ENCODE results near the gene OST4.

Gene OST4

DNA sequence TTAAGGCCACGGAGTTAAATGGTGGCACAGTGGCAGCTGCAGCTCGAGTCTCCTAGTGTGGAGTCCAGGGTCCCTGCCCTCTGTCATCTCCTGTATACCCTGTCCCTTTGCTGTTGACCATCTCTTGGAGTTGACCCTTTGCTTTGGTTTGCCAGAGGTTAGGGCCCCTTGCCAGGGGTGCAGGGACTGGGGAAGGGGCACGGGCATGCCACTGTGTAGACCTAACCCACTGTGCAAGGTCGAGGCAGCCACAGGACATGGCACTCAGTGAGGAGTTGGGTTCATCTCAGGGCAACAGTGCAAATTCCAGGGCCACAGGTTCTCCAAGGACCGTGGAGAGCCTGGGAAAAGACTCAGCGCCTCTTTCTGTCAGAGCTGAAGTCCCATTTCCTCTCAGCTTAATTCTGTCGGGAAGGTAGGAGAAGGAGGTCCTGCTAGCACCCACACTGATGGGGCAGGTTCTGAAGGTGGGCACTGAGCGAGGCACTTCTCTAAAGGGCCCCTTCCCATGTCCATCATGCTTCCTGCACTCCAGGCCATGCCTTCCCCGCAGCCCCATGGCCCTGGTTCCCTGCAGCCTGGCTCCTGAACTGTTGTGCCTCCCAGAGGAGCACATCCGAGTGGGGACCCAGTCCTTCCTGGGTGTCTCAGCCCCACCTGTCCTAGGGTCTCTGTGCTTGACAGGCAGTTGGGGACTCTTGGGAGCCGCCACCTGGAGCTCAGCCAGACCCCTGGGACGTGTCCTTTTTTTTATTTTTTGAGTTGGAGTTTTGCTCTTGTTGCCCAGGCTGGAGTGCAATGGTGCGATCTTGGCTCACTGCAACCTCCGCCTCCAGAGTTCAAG is 17.9 kb upstream of the OST4 start:
- no peak overlapping the region for H3K27ac ChIP-seq
- TF ChIP-seq ZFX (IDR thresholded peaks at IDR 0.05) = no peak
- TF ChIP-seq, protein P1, sequence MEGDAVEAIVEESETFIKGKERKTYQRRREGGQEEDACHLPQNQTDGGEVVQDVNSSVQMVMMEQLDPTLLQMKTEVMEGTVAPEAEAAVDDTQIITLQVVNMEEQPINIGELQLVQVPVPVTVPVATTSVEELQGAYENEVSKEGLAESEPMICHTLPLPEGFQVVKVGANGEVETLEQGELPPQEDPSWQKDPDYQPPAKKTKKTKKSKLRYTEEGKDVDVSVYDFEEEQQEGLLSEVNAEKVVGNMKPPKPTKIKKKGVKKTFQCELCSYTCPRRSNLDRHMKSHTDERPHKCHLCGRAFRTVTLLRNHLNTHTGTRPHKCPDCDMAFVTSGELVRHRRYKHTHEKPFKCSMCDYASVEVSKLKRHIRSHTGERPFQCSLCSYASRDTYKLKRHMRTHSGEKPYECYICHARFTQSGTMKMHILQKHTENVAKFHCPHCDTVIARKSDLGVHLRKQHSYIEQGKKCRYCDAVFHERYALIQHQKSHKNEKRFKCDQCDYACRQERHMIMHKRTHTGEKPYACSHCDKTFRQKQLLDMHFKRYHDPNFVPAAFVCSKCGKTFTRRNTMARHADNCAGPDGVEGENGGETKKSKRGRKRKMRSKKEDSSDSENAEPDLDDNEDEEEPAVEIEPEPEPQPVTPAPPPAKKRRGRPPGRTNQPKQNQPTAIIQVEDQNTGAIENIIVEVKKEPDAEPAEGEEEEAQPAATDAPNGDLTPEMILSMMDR (conservative IDR thresholded peaks at IDR 0.05) = no peak

DNA sequence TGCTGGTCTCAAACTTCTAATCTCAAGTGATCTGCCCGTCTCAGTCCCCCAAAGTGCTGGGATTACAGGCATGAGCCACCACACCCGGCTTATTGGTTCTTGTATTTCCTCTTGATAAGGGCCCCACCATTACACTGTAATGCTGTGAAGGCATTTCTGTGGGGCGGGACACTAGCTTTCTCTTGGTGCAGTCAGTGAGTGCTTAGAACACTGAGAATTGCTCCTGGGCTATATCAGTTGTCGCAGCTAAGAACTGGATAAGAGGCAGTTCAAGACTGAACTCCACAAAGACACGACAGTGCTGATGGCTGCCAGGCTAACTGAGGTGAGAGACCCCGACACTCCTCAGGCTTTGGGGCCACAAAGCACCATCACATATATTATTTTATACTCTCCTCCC is 17.2 kb upstream of the OST4 start:
- no peak for TF ChIP-seq ZFX (IDR thresholded peaks at IDR 0.05)
- TF ChIP-seq, protein P1 (conservative IDR thresholded peaks at IDR 0.05) = no peak
- H3K27ac ChIP-seq = no peak overlapping the region

DNA sequence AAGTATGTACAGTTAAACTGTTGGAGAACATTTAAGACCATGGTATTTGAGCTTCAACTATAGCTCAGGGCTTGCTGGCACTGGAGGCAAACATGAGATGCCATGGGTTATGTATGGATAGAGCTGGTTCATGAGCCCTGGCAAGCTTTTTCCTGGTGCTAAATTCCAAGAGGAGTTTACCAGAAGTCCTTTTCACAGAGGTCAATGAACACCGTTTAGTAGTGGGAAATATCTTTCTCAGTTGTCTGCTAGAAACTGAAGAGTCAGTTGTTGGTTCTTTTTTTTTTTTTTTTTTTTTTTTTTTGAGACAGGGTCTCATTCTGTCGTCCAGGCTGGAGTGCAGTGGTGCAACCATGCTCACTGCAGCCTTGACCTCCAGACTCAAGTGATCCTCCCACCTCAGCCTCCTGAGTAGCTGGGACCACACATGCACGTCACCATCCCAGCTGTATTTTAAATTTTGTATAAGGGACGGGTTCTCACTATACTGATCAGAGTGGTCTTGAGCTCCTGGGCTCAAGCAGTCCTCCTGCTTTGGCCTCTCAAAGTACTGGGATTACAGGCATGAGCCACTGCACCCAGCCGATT is 16.5 kb upstream of the OST4 start:
- H3K27ac ChIP-seq = no peak overlapping the region
- TF ChIP-seq, protein P1 (conservative IDR thresholded peaks at IDR 0.05) = no peak
- TF ChIP-seq ZFX (IDR thresholded peaks at IDR 0.05) = no peak

DNA sequence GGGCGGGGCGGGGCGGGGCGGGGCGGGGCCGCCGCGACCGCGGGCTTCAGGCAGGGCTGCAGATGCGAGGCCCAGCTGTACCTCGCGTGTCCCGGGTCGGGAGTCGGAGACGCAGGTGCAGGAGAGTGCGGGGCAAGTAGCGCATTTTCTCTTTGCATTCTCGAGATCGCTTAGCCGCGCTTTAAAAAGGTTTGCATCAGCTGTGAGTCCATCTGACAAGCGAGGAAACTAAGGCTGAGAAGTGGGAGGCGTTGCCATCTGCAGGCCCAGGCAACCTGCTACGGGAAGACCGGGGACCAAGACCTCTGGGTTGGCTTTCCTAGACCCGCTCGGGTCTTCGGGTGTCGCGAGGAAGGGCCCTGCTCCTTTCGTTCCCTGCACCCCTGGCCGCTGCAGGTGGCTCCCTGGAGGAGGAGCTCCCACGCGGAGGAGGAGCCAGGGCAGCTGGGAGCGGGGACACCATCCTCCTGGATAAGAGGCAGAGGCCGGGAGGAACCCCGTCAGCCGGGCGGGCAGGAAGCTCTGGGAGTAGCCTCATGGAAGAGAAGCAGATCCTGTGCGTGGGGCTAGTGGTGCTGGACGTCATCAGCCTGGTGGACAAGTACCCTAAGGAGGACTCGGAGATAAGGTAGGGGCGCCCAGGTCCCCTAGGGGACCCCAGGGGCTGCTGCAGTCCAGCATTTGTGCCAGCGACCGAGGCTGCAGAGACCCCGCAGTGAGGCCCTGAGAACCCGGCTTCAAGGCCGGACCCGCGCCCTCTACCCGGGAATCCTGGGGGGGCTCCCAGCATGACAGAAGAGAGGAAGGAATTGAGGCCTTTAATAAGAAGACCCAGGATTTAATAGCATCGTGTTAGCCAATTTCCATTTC is 15.5 kb upstream of the OST4 start, which contains the start of gene KHK:
KHK (plus strand) TSS at position 49 of the 870 bp plus-strand sequence; CDS start at position 537, 488 bp downstream.
- no peak for TF ChIP-seq ZFX (IDR thresholded peaks at IDR 0.05)
- TF ChIP-seq, protein P1 (conservative IDR thresholded peaks at IDR 0.05) = peak; percentile 75
- peak within 1 kb of the TSS; percentile 57 for H3K27ac ChIP-seq

DNA sequence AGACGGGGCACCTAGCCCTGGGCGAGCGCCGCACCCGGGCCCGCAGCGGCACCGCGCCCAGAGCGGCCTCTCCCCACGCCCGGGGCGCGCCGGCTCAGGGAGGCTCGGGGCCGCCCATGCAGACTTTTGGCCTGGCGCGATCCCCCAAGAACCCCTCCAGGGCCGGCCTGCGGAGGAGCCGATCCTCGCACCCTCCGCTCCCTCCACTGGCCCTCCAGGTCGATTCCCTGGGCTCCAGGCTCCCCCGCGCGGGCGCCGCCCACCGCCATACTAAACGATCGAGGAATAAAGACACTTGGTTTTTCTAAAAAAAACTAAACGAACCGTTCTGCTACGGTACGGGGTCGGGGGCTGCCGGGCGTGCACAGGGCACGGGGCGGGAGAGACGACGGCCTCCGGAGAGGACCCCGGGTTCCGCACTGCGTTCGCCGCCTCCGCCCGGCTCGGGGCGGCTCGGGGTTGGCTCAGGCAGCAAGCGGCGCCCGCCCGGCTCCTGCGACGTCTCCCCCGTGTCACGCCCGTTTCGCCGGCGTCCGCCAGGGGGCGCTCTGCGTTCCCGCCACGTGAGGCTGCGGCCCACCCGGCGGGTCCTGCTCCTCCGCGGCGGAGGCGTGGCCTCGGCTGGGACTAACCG is 14.8 kb upstream of the OST4 start:
- H3K27ac ChIP-seq = peak overlapping the region; percentile 57
- TF ChIP-seq, protein P1 (conservative IDR thresholded peaks at IDR 0.05) = peak; percentile 93
- TF ChIP-seq ZFX (IDR thresholded peaks at IDR 0.05) = peak; percentile 47; the same call in 1 of the 2 replicates

DNA sequence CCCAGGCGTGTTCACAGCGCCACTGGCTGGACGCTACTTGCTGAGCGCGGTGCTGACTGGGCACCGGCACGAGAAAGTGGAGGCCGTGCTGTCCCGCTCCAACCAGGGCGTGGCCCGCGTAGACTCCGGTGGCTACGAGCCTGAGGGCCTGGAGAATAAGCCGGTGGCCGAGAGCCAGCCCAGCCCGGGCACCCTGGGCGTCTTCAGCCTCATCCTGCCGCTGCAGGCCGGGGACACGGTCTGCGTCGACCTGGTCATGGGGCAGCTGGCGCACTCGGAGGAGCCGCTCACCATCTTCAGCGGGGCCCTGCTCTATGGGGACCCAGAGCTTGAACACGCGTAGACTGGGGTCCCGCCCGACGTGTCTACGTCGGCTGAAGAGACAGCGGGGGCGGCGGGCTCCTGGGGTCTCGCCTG is 14.2 kb upstream of the OST4 start:
- TF ChIP-seq, protein P1 (conservative IDR thresholded peaks at IDR 0.05) = no peak
- TF ChIP-seq ZFX (IDR thresholded peaks at IDR 0.05) = no peak
- H3K27ac ChIP-seq = peak overlapping the region; percentile 57

All from C4-2B (cell line).